Pons (tissue), 1 donor: Measurements from ENCODE around the gene ITGAL.

ENCODE experiments used
- DNase-seq: peaks from one replicate; pipeline ENCODE4 v3.0.0-alpha.2; 2016; ENCODE audit warnings: low spot score

ITGAL gene

DNA sequence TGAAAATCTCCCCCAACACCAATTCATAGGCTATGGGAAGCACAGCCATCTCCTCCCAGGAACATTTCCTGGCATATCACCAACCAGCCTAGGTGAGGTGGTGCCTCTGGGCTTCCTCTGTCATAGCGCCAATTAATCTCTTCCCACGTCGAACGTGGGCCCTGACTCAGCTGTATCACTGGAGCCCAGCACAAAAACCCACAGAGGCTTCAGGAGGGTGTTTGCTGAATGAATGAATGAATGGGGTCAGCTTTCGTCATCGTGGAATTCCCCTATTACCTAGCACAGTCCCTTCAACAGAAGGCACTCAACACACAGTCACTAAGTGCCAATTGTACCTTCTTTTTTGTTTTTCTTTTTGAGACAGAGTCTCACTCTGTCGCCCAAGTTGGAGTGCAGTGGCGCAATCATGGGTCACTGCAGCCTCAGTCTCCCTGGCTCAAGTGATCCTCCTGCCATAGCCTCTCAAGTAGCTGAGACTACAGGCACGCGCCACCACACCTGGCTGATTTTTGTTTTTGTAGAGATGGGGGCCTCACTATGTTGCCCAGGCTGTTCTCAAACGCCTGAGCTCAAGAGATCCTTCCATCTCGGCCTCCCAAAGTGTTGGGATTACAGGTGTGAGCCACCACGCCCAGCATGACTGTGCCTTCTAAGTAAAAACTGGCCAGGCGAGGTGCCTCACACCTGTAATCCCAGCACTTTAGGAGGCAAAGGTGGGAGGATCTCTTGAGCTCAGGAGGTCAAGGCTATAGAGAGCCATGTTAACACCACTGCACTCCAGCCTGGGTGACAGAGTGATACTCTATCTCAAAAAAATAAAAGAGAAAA lies 94.8 kb downstream of the ITGAL start:
- DNase-seq: no peak

DNA sequence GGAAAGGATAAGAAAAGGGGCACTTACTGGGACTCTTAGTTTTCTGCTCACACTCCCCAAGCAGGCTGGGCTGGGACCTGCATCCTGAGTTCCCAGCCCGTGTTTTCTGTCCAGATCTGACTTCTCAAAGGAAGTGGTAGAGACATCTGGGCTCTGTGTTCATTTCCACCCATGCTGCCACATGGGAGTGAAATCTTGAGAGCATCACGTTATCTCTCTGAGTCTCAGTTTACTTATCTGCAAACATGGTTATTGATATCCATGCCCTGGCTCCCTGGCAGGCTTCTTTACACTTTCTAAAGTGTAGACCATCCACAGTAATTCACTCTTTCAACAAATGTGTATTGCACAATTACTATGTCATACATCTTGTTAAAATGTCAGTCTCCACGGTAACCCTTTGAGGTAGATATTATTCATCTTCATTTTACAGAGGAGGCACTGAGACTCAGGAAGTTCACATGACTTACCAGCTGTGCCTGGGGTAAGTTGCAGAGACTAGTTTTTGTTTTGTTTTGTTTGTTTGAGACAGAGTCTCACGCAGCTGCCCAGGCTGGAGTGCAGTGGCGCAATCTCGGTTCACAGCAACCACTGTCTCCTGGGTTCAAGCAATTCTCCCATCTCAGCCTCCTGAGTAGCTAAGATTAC lies 95.6 kb downstream of the ITGAL start:
- no peak for DNase-seq

DNA sequence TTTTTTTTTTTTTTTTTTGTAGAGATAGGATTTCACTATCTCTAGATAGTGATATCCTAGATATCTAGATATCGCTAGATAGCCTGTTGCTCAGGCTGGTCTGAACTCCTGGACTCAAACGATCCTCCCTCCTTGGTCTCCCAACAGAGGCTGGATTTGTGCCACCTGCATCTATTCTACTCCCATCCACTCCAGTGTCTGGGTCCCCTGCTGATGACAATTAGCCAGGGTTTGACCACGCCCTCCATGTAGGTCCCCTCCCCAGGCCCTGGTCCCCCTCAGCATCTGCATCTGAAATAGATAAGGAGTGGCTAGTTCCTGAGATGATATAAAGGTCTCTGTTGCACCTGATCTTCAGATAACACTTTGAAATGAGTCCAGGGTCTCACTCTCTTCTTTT lies 96.7 kb downstream of the ITGAL start:
- DNase-seq: no peak

DNA sequence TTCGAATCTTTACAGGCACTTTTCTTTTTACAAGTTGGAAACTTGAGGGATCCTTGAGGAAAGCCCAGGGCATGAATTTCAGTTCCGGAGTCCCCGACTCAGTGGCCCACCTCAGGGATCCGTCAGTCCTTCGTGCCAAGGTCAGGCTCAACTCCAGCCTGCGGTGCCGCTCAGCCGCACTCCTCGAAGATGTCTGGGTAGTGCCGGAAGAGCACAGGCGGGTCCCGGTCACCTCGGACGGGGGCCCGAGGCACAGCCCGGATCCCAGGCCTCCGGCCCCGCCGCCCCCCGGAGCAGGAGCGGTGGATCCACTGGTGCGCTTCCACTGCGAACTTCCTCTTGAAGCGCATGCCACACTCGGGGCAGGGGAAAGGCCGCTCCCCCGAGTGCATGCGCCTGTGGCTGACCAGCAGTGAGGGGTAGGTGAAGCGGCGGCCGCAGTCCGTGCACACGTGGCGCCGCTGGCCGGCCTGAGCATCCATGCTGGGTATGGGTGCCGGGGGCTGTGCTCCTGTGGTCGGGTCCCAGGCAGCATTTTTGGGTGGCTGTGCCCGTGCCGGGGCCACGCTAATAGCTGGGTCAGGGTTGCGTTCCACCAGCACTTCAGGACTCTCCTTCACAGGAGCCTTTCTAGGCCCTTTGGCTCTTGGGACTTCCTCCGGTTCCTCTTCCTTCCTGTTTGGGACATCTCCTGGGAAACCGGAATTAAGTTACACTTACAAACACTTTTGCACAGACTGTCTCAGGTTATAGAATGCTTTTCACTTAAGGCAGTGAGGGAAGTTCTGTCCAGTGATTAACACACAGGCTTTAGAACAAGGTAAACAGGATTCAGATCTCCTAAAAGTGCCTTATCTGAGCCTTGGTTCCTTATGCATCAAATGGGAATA lies 97.4 kb downstream of the ITGAL start:
- DNase-seq: no peak

DNA sequence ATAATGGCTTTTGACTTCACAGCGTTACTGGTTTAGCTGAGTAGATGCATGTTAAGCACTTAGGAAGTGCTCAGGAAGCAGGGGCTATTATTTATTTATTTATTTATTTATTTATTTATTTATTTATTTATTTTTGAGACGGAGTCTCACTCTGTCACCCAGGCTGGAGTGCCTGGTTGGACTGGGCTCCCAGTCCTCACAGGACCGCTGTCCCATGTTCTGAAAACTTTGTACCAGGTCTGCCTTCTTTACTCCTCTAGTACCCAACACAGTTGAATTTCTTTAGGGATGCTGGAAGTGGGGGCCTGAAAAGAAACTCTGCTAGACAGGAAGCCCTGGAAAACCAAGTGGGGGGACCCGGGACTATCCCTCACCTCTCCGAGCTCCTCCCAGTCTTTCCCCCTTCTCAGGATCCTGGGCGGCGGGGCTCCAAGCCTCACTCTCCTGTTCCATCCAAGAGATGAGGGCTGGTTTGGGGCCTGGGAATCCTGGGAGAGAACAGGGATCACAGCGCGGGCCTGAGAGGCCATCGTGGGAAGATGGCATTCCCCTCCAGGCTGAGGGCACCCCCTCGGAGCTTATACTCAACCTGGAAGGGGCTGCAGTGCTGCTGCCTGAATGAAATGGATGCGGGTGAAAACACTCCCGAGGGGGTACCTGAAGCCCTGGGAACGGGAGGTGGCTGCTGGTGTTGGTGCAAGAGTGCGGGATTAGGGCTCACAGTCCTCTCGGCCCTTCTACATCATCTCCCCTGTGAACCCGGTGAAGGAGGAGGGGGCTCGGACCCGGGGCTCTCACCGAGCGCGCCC lies 98.3 kb downstream of the ITGAL start:
- no peak for DNase-seq

DNA sequence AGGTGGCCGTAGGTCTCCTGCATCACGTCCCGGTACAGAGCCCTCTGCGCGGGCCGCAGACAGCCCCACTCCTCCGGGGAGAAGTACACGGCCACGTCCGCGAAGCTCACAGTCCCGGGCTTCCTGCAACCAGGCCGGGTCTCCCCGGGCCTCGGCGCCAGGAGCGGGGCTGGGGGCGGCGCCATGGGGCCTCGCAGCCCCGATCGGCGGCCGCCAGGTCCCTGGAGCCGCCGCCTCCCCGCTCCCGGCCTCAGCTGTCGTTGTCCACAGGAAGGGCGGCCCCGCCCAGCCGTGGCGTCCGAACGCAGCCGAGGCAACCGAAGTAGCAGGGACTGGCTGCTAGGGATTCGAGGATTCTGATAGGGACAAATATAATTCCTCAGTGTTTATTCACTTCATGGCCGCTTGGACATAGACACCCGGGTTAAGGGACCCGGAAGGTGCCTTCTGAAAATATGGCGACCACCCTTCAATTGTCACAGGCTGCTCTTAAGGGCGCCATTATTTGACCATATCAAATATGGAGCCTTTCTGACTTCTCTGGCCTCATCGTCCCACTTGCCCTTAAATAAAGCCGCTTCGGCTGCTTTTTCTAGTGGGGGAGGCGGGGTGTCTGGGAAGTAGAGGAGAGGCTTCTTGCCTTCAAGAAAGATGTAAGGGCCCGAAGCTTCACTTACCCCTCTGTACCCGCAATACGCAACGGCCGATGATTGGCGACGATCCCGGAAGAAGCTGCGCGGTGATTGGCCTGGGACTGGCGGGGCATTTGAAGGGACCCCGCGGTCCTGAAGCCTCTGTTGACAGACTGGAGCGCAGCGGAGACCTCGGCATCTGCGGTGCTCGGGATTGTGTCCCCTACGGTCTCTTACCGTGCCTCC lies 99.1 kb downstream of the ITGAL start, which contains the start of gene ZNF688:
Gene ZNF688, minus strand, starts transcription at position 270 of the 878 bp plus-strand sequence. Its CDS starts 85 bp downstream, at position 185.
- DNase-seq: peak; percentile 99
